Dedifferentiated amniotic fluid mesenchymal stem cell (primary cell): Measurements from ENCODE around the gene CDH15.

ENCODE experiments used
- DNase-seq: peaks from one replicate; pipeline ENCODE4 v3.0.0-alpha.2; 2016; ENCODE audit errors: extremely low spot score

The CDH15 gene

GRCh38 chr16:89199241-89200123 is 27.9 kb downstream of the CDH15 start:
- no peak for DNase-seq

- DNase-seq = no peak
Measured at GRCh38 chr16:89200124-89200849, 28.7 kb downstream of the CDH15 start, which contains the start of gene SLC22A31. TSS of gene SLC22A31 (minus strand) at chr16:89200537. CDS start at chr16:89200501, 36 bp downstream.

DNA sequence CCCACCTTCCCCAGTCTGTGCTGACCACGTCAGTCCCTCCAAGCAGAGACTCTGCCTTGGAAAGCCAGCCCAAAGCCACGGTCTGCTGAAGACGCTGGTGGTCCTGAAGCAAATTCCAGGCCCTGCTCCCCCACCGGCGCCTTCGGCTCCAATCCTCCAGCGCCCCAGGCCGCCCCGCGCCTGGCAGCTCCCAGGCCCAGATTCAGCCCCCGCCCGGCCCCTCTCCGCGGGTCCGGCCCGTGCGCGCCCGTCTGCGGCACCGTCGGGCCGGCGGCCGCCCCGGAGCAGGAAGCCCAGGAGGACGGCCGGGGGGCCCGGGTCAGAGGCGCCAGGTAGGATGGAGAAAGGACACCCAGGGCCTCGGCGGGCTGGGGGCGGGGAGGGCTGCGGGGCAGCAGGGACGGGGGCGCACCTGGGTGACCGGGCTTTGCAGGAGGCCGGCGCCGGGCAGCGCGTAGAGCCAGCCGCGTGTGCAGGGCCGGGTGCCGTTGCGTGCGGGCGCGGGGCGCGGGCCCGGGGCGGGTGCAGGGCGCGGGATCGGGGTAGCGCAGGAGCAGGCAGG is 29.4 kb downstream of the CDH15 start:
- no peak for DNase-seq

- DNase-seq = peak; percentile 22
Measured at GRCh38 chr16:89201439-89202377, 30.2 kb downstream of the CDH15 start.

DNA sequence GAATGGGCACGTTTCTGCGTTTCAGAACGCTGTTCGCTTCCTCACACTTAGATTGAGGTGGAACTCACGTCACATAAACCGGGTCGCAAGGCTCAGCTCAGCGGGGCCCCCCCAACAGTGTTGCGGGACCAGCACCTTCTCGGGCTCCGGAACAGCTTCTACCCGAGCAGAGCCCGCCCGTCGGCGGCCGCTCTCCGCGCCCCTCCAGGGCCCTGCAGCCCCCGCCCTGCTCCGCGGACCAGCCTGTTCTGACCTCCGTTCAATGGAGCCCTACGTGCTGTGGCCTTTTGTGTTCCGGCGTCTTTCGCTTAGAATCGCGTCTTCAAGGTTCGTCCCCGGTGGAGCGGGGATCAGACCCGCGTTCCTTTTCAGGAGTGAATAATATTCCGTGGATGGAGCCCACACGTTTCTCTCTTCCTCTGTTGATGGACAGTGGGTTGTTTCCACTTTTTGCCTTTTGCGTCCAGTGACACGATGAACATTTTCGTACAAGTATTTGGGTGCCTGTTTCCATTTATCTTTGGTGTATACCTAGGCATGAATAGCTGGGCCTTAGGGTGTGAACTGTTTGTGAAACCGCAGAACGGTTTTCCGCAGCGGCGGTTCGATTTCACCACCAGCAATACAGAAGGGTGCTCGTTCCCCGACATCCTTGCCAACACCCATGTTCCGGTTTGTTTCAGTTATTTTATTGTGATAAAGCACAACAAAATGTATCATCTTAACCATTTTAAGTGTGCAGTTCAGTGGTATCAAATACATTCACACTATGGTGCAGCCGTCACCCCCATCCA is 31.1 kb downstream of the CDH15 start:
- no peak for DNase-seq

- no peak for DNase-seq
Measured at GRCh38 chr16:89207993-89208392, 36.4 kb downstream of the CDH15 start.

DNA sequence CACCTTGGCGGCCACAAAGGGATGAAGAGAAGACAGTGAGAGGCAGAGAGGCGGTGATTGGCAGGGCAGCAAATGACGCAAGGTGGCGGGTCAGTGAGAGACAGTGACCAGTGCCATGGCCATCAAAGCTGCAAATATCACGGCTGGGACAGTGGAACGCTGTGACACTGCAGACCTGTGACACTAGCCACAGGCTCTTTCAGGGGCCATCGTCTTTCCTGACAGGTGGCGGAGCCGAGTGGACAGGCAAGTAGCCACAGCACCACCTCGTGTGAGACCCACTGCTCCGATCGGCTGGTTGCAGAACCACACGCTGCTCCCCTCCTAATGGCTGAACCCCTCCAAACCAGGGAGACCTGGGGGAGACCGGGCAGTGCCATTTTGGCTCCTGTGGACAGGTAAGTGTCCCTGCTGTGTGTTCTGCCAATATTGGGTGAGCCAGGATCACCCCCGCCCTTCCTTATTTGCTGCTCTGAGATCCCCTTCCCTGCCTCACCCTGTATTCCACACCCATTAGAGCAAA is 38.0 kb downstream of the CDH15 start:
- DNase-seq = no peak

GRCh38 chr16:89210165-89210903 is 38.8 kb downstream of the CDH15 start:
- DNase-seq = no peak

- DNase-seq = no peak
Measured at GRCh38 chr16:89210904-89211515, 39.5 kb downstream of the CDH15 start.

DNA sequence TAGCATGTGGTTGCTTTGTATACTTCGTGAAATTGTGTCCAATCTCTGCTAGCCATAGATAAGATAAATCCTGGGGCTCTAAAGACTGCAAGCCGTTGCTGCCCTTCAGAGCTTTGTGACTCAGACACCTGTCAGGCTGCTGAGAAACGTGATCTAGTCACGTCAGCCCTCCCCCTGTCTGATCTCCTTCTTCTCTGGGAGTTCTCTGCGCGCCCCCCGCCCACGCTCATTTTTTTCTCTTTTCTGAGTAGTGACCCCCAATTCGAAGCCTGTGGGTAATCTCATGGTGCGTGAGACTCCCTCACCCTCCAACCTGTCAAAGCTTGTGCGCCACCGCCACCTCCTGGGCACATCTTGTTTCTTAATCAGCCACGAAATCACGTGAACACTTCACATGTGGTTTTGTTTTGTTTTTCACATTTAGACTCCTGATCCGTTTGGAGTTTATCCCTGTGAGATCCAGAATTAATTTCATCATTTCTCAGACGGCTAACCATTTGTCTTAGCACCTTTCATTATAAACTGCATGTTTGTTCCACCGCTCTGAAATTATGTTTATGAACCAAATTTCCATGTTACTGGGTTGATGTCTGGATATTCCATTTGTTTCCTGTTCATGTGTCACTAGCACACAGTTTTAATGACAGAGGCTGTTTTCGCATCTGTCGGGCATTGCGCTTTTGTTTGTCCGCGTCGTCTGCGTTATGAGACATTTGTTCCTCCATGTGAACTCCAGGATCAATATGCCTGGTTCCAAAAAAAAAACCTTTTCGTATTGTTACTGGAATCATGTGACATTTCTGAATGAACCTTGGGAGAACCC is 45.0 kb downstream of the CDH15 start:
- DNase-seq = peak; percentile 74

- DNase-seq = peak; percentile 18
Measured at GRCh38 chr16:89217138-89217387, 45.5 kb downstream of the CDH15 start.

DNA sequence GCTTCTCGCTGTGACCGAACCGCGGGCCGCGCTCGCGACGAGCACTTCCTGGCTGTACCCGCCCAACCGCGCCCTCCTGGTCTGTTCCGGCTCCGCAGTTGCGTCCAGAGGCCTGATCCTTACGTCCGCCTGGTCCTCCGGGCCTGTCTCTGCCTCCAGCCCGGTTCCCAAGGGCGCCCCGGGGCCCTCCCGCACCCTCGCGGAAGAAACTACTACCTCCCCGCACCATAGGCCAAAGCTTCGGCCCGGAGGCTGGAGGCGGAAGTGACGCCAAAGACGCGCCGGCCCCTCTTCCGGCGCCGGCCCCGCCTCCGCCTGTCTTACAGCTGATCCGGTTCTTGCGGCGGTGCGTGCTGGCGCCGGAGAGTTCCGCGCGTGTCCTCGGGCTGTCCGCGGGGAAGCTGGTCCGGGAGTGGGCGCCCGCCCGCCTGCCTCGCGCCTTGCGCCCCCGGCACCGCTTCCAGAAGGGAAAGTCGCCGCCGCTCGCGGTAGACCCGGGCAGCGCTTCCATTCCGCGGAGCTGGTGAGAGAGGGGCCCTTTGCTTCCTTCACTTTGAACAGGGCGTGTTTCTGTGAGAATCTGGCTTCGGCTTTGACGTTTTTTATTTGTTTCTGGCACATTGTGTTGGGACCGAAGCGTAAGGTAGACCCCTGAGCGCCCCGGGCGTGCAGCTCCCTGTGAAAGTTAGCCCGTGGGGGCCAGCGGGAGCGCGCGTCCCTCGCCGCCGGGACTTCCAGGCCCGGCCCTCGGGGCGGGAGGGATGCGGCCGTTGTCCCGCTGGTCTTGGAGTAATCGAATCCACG is 46.0 kb downstream of the CDH15 start, which contains the start of gene ZNF778:
ZNF778 (plus strand) TSS at position 316 of the 804 bp plus-strand sequence. CDS start 3,425 bp downstream, outside the sequence.
- DNase-seq = peak; percentile 83

GRCh38 chr16:89219365-89219764 is 47.8 kb downstream of the CDH15 start:
- no peak for DNase-seq

DNA sequence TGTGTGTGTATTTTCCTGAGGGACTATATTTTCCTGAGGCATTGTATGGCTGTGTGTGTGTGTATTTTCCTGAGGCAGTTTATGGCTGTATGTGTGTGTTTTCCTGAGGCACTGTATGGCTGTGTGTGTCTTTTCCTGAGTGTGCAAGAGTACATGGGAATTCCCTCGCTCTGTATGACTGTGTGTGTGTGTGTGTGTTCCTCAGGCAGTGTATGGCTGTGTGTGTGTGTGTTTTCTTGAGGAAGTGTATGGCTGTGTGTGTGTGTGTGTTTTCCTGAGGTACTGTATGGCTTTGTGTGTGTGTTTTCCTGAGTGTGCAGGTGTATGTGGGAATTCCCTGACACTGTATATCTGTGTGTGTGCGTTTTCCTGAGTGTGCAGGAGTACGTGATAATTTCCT is 50.1 kb downstream of the CDH15 start:
- DNase-seq = no peak

DNA sequence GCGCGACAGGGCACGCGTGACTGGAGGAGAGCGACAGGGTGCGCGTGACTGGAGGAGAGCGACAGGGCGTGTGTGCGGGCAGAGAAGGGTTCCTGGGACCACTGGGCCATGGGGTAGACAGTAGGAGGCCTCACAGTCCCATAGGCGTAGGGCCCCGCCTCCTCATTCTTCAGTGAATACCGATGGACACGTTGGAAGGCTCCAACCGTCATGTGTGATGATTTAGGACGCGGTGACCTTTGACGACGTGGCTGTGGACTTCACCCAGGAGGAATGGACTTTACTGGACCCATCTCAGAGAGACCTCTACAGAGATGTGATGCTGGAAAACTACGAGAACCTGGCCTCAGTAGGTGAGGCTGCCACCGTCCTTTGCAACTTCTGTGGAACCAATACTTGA is 51.4 kb downstream of the CDH15 start:
- no peak for DNase-seq

GRCh38 chr16:89224665-89225064 is 53.1 kb downstream of the CDH15 start:
- DNase-seq = no peak

- no peak for DNase-seq
Measured at GRCh38 chr16:89230255-89230654, 58.7 kb downstream of the CDH15 start.

DNA sequence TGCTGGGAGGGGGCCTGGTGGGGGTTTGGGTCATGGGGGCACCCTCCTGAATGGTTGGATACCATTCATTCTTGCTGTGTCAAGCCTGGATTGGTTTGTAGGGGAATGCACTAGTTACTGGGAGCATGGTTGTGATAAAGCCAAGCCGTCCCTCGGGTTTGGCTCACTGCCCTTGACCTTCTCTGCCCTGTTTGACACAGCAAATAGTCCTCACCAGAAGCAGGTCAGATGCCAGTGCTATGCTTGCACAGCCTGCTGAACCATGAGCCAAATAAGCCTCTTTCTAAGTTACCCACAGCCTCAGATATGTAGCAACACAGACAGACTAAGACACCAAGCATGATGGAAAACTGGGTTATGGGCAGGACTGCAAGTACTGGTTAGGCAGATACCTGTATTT is 60.6 kb downstream of the CDH15 start:
- DNase-seq = peak; percentile 5
